ENCODE data around the gene STIM1.

Gene STIM1

DNA sequence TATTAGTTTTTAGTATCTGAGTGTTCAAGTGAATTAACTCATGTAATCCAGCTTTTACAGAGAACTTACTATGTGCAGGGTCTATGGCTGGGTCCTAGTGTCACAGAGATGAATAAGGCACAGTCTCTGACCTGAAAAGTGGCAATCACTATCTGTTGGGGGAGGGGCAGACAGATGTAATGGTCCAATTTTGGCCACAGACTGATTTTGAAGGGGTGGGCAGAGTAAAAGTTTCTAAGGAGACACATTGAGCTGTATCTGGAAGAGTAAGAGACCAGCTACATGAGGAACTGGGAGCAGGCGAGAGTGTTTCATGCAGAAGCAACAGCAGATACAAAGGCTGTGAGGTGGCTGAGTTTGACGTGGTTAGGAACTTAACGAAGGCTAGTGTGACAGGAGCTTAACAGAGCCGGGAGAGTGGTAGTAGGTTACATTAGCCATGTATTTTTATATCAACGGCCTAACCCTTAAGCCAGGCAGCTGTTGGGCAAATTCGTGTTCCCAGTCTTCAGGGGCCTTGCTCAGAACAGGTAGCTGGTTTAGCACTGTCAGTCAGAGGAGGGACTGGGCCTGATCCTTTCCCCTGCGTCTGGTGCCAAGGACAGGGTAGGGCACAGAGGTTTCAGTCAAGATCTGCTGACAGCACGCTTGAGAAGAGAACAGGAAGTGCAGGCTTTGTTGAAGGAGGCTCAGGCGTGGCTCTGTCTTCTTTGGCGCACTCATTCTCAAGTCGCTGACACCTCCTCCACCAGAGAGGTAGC is 1.4 kb upstream of the STIM1 start:
- H3K4me3 ChIP-seq (replicated peaks; ENCODE audit: low read depth, low read length) = peak overlapping the region; percentile 46
- no peaks in the 10 kb centered on the region for H3K27me3 ChIP-seq (replicated peaks; ENCODE audit: control insufficient read depth, insufficient read depth, low read length)
- TF ChIP-seq, protein P1, sequence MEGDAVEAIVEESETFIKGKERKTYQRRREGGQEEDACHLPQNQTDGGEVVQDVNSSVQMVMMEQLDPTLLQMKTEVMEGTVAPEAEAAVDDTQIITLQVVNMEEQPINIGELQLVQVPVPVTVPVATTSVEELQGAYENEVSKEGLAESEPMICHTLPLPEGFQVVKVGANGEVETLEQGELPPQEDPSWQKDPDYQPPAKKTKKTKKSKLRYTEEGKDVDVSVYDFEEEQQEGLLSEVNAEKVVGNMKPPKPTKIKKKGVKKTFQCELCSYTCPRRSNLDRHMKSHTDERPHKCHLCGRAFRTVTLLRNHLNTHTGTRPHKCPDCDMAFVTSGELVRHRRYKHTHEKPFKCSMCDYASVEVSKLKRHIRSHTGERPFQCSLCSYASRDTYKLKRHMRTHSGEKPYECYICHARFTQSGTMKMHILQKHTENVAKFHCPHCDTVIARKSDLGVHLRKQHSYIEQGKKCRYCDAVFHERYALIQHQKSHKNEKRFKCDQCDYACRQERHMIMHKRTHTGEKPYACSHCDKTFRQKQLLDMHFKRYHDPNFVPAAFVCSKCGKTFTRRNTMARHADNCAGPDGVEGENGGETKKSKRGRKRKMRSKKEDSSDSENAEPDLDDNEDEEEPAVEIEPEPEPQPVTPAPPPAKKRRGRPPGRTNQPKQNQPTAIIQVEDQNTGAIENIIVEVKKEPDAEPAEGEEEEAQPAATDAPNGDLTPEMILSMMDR (IDR thresholded peaks at IDR 0.05; ENCODE audit: insufficient read depth, low read length, poor library complexity, severe bottlenecking) = no peak
- peak; percentile 82 for DNase-seq (ENCODE audit: extremely low read depth, insufficient read length)
- no peaks in the 10 kb centered on the region for H3K36me3 ChIP-seq (ENCODE audit: control insufficient read depth, insufficient read depth, low read length)

GRCh38 chr11:3854660-3854976 is 846 bp upstream of the STIM1 start:
- H3K4me3 ChIP-seq (replicated peaks; ENCODE audit: low read depth, low read length) = peak overlapping the region; percentile 46
- TF ChIP-seq, protein P1 (IDR thresholded peaks at IDR 0.05; ENCODE audit: insufficient read depth, low read length, poor library complexity, severe bottlenecking) = no peak
- H3K36me3 ChIP-seq (ENCODE audit: control insufficient read depth, insufficient read depth, low read length) = no peaks in the 10 kb centered on the region
- H3K27me3 ChIP-seq (replicated peaks; ENCODE audit: control insufficient read depth, insufficient read depth, low read length) = no peaks in the 10 kb centered on the region
- no peak for DNase-seq (ENCODE audit: extremely low read depth, insufficient read length)

DNA sequence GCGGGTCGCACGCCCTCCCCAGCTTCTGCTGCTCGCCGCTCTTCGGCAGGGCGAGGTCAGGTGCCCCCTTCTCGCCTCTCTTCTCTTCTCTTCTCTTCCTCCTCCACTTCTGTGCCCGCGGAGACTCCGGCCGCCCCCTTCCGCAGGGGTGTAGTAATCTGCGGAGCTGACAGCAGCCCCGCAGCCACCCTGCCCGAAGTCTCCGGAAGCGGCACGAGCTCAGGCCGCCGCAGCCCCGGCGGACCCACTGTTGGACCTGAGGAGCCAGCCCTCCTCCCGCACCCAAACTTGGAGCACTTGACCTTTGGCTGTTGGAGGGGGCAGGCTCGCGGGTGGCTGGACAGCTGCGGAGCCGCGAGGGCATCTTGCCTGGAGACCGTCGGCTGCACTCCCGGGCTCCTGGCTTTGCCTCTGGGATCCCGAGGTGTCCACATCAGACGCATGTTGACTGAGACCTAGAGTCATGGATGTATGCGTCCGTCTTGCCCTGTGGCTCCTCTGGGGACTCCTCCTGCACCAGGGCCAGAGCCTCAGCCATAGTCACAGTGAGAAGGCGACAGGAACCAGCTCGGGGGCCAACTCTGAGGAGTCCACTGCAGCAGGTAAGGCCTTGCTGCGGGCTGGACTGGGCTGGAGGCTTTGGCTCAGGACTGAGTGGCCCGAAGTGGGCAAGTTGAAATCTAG is 486 bp downstream of the STIM1 start:
- TF ChIP-seq, protein P1 (IDR thresholded peaks at IDR 0.05; ENCODE audit: insufficient read depth, low read length, poor library complexity, severe bottlenecking) = no peak
- DNase-seq (ENCODE audit: extremely low read depth, insufficient read length) = peak; percentile 64
- H3K36me3 ChIP-seq (ENCODE audit: control insufficient read depth, insufficient read depth, low read length) = no peaks in the 10 kb centered on the region
- no peaks in the 10 kb centered on the region for H3K27me3 ChIP-seq (replicated peaks; ENCODE audit: control insufficient read depth, insufficient read depth, low read length)
- H3K4me3 ChIP-seq (replicated peaks; ENCODE audit: low read depth, low read length) = peak overlapping the region; percentile 79

- Histone ChIP-seq H3K4me3 (replicated peaks; ENCODE audit: low read depth, low read length) (peak overlapping the region; percentile 79), H3K27me3 (replicated peaks; ENCODE audit: control insufficient read depth, insufficient read depth, low read length) (no peaks in the 10 kb centered on the region), H3K36me3 (ENCODE audit: control insufficient read depth, insufficient read depth, low read length) (no peaks in the 10 kb centered on the region)
- TF ChIP-seq, protein P1 (IDR thresholded peaks at IDR 0.05; ENCODE audit: insufficient read depth, low read length, poor library complexity, severe bottlenecking) = no peak
- no peak for DNase-seq (ENCODE audit: extremely low read depth, insufficient read length)
Measured at GRCh38 chr11:3856856-3857553, 1.5 kb downstream of the STIM1 start.

DNA sequence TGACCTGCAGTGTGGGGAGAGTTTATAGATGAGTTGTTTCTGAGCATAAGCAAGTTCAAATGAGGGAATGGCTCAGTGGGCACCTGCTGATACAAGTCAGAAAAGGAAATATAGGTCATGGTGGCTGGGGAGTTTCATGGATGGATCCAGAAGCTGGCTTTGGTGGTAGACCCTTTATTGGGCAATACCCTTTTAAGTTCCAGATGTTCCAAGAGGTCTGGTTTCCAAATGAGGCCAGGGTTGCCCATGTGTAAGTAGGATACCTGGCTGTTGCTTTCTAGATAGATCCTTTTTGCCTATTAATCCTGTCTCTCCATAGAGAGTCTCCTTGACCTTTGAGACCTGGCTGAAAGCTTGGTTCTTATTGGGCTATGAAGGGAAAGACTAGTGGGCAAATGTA is 2.2 kb downstream of the STIM1 start:
- DNase-seq (ENCODE audit: extremely low read depth, insufficient read length) = no peak
- no peaks in the 10 kb centered on the region for H3K27me3 ChIP-seq (replicated peaks; ENCODE audit: control insufficient read depth, insufficient read depth, low read length)
- H3K36me3 ChIP-seq (ENCODE audit: control insufficient read depth, insufficient read depth, low read length) = no peaks in the 10 kb centered on the region
- TF ChIP-seq, protein P1 (IDR thresholded peaks at IDR 0.05; ENCODE audit: insufficient read depth, low read length, poor library complexity, severe bottlenecking) = no peak
- peak overlapping the region; percentile 79 for H3K4me3 ChIP-seq (replicated peaks; ENCODE audit: low read depth, low read length)

Measured in GM06990 (cell line).